Activated B cell treated with CpG ODN at 0.5 μM for 24 hours (primary cell): ENCODE measurements around the gene SCNN1B. TPM values are rescaled to one million over a fixed set of nuclear protein-coding genes. Genes with fewer than 3 reads are reported as not detected.

Experiments
- ATAC-seq: fragments of 200-7000 bp; cut with Tn5 transposase; one replicate; pipeline ENCODE4 v1.10.0; 2021; ENCODE audit warnings: low read depth, mild to moderate bottlenecking, moderate library complexity
- CTCF ChIA-PET: fragments of 350-600 bp; sonication (Branson Sonifier 250); formaldehyde crosslinking; loops from one replicate; lab custom pipeline; 2021; ENCODE audit warnings: antibody characterized with exemption; lab: Charles Lee
- POLR2A ChIA-PET: fragments of 350-600 bp; sonication (Branson Sonifier 250); formaldehyde crosslinking; loops from one replicate; lab custom pipeline; 2021; ENCODE audit warnings: antibody characterized with exemption; lab: Charles Lee
- DNase-seq: peaks from one replicate; pipeline ENCODE4 v3.0.0; 2022
- H3K27ac Mint-ChIP-seq: one replicate; pipeline ENCODE4 v1.8.0; 2020; ENCODE audit warnings: mixed read lengths
- H3K27me3 Mint-ChIP-seq: one replicate; pipeline ENCODE4 v1.8.0; 2021; ENCODE audit warnings: mixed read lengths
- H3K36me3 Mint-ChIP-seq: one replicate; pipeline ENCODE4 v1.8.0; 2021; ENCODE audit warnings: low read depth, mixed read lengths
- H3K4me1 Mint-ChIP-seq: one replicate; pipeline ENCODE4 v1.8.0; 2021; ENCODE audit warnings: mixed read lengths
- H3K4me3 Mint-ChIP-seq: one replicate; pipeline ENCODE4 v1.8.0; 2020; ENCODE audit warnings: mild to moderate bottlenecking, mixed read lengths
- H3K9me3 Mint-ChIP-seq: one replicate; pipeline ENCODE4 v1.8.0; 2020; ENCODE audit warnings: mixed read lengths
- intact Hi-C: fragments of 100-400 bp; cut with micrococcal nuclease; formaldehyde crosslinking; loops from one replicate; pipeline ENCODE4 v1.15.1; 2024
- total RNA-seq: library from RNA; stranded (reverse); gene quantifications from 2 replicates; pipeline ENCODE4 v1.2.3, GENCODE V29; 2022
- TF ChIP-seq, protein P1 (sequence below): fragments of 200-600 bp; IDR thresholded peaks from one replicate; pipeline ENCODE4 v1.8.0; 2022; ENCODE audit warnings: antibody characterized with exemption, mild to moderate bottlenecking

SCNN1B gene
- total RNA-seq, 1 donor from 2014 or later, result not detected

DNA sequence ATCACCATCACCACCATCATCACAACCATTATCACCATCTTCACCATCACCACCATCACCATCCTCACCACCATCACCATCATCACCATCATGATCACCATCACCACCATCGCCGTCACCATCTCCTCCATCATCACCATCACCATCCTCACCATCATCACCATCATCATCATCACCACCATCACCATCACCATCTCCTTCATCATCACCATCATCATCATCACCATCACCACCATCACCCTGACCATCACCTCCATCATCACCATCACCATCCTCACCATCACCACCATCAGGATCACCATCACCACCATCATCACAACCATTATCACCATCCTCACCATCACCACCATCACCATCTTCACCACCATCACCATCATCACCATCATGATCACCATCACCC is 14.1 kb downstream of the SCNN1B start:
- no peaks in the 10 kb centered on the region for H3K27me3 Mint-ChIP-seq
- no peaks in the 10 kb centered on the region for H3K36me3 Mint-ChIP-seq
- ChIA-PET CTCF (no interaction called here), POLR2A (no interaction called here)
- no peaks in the 10 kb centered on the region for H3K4me1 Mint-ChIP-seq
- ATAC-seq (no peak), DNase-seq (no peak)
- H3K9me3 Mint-ChIP-seq, result no peaks in the 10 kb centered on the region
- intact Hi-C loops, result no loop called here
- H3K27ac Mint-ChIP-seq, result no peak overlapping the region
- no peak overlapping the region for H3K4me3 Mint-ChIP-seq
- TF ChIP-seq, protein P1, sequence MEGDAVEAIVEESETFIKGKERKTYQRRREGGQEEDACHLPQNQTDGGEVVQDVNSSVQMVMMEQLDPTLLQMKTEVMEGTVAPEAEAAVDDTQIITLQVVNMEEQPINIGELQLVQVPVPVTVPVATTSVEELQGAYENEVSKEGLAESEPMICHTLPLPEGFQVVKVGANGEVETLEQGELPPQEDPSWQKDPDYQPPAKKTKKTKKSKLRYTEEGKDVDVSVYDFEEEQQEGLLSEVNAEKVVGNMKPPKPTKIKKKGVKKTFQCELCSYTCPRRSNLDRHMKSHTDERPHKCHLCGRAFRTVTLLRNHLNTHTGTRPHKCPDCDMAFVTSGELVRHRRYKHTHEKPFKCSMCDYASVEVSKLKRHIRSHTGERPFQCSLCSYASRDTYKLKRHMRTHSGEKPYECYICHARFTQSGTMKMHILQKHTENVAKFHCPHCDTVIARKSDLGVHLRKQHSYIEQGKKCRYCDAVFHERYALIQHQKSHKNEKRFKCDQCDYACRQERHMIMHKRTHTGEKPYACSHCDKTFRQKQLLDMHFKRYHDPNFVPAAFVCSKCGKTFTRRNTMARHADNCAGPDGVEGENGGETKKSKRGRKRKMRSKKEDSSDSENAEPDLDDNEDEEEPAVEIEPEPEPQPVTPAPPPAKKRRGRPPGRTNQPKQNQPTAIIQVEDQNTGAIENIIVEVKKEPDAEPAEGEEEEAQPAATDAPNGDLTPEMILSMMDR, result no peak

DNA sequence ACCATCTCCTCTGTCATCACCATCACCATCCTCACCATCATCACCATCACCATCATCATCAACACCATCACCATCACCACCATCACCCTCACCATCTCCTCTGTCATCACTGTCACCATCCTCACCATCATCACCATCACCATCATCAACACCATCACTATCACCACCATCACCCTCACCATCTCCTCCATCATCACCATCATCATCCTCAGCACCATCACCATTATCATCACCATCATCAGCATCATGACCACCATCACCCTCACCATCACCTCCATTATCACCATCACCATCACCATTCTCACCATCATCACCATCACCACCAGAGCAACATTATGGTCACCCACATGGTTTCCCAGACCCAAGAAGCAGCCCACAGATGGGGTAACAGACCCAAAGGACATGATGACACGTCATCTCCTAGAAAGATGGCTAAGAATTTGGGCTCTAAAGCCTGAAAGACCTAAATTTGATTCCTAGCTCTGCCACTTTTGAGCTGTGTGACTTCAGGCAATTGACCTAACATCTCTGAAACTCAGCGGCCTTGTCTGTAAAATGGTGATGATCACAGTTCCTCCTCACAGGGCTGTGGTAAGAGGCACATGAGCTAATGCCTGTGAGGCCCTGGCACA is 14.6 kb downstream of the SCNN1B start:
- Mint-ChIP-seq H3K27me3 (no peaks in the 10 kb centered on the region), H3K4me1 (no peaks in the 10 kb centered on the region), H3K36me3 (no peaks in the 10 kb centered on the region), H3K9me3 (no peaks in the 10 kb centered on the region), H3K27ac (no peak overlapping the region), H3K4me3 (no peak overlapping the region)
- intact Hi-C loops, result no loop called here
- DNase-seq, result no peak
- ATAC-seq, result no peak
- TF ChIP-seq, protein P1, result no peak
- POLR2A ChIA-PET, result no interaction called here
- CTCF ChIA-PET, result interaction anchor here (0.6 kb wide), 1 partner anchor 18 kb away, joined by 3 read pairs; no protein-coding TSS in a partner anchor

GRCh38 chr16:23317266-23317661 is 15.2 kb downstream of the SCNN1B start:
- H3K4me3 Mint-ChIP-seq, result no peak overlapping the region
- POLR2A ChIA-PET, result no interaction called here
- CTCF ChIA-PET, result interaction anchor here (0.6 kb wide), 1 partner anchor 18 kb away, joined by 3 read pairs; no protein-coding TSS in a partner anchor
- TF ChIP-seq, protein P1, result no peak
- H3K4me1 Mint-ChIP-seq, result no peaks in the 10 kb centered on the region
- no peaks in the 10 kb centered on the region for H3K9me3 Mint-ChIP-seq
- H3K36me3 Mint-ChIP-seq, result no peaks in the 10 kb centered on the region
- DNase-seq (no peak), ATAC-seq (no peak)
- intact Hi-C loops, result no loop called here
- H3K27me3 Mint-ChIP-seq, result no peaks in the 10 kb centered on the region
- no peak overlapping the region for H3K27ac Mint-ChIP-seq

DNA sequence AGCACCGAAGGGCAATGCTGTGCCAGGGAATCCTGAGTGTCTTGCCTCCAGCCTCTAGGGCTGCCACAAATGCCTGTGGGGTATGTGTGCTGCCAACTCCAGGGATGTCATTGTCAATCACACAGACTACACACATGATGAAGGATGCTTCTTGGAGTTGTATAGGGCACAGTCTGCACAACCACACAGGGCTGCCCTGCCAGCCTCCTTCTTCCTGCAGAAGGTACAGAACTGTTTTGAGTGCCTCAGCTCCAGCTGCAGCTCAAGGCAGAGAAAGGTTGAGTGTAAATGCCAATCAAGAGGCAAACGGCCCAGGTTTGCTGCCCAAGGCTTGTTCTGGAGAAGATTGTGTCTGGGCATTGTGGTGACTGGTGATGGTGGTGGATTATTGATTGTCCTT is 15.6 kb downstream of the SCNN1B start:
- Mint-ChIP-seq H3K9me3 (no peaks in the 10 kb centered on the region), H3K27me3 (no peaks in the 10 kb centered on the region), H3K27ac (no peak overlapping the region), H3K4me1 (no peaks in the 10 kb centered on the region), H3K36me3 (no peaks in the 10 kb centered on the region), H3K4me3 (no peak overlapping the region)
- CTCF ChIA-PET, result no interaction called here
- POLR2A ChIA-PET, result no interaction called here
- ATAC-seq (no peak), DNase-seq (no peak)
- intact Hi-C loops, result no loop called here
- TF ChIP-seq, protein P1, result no peak

DNA sequence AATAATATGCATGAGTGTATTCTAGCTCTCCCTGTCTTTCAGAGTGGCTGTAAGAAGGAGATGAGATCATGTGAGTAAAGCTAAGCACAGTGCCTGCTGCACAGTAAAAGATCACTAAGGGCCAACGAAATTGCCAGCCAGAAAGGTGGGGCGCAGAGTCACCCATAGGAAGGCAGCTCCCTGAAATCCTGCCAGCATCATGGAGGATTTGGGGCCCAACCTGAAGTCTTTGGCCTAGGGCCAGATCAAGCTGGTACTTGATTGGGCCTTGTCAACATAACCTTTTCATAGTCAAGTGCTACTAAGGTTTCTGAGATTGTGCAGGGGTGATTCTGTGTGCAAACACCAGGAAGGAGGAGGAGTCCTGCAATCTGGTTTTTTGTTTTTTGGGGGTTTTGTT is 16.5 kb downstream of the SCNN1B start:
- ATAC-seq (no peak), DNase-seq (no peak)
- Mint-ChIP-seq H3K36me3 (no peaks in the 10 kb centered on the region), H3K27ac (no peak overlapping the region), H3K9me3 (no peaks in the 10 kb centered on the region), H3K4me3 (no peak overlapping the region), H3K4me1 (peaks cover 7% of the 10 kb centered on the region), H3K27me3 (no peaks in the 10 kb centered on the region)
- POLR2A ChIA-PET, result no interaction called here
- intact Hi-C loops, result no loop called here
- TF ChIP-seq, protein P1, result no peak
- CTCF ChIA-PET, result no interaction called here
